HG03342 (cell line): ENCODE results near the gene CASP5.
A peak's percentile ranks its signal among the peaks of the same experiment; 100 is the strongest.
"Not testable (repeated sequence)": the region's sequence is repeated elsewhere in the genome, so short reads cannot be mapped to it uniquely, and the experiment has no call there.

Source experiments
- ATAC-seq: cut with Tn5 transposase; IDR thresholded peaks from one replicate; pipeline ENCODE4 v1.9.1; 2021; ENCODE audit warnings: mild to moderate bottlenecking, moderate library complexity; ENCODE audit not compliant: unreplicated experiment

CASP5 gene

DNA sequence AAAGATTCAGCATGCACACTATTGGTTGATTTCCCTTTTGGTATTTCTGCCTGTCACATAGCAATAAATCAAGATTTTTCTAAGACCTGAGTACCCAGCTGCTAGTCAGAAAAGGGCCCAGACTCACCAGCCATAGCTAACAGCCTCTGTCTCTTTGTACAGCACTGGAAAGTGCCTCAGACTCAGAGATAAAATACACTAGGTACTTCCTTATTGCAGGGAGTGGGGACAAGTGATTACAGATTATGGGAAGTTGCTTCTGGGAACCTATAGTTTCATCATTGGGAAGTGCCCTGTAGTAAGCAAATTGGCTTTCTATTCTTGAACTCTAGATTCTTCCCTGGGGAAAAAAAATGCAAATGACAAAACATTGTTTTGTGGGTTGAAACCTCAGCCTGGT lies at the start of gene CASP5:
Gene CASP5, minus strand, starts transcription at position 166 of the 400 bp plus-strand sequence. Its CDS starts 32 bp downstream, at position 134.
- ATAC-seq = no peak

DNA sequence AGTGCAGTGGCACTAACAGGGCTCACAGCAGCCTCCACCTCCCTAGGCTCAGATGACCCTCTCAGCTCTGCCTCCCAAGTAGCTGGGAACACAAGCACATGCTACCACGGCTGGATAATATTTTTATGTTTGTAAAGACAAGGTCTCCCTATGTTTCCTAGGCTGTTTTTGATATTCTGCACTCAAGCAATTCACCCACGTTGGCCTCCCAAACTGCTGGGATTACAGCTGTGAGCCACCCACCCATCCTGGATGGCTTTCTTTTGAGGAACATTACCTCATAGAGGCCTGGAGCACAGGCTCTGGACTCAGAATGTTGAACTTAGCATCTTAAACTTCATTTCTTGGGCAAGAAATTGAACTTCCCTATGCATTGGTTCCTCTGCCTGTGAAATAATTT lies 49.1 kb upstream of the CASP5 start:
- ATAC-seq = not testable (repeated sequence)

DNA sequence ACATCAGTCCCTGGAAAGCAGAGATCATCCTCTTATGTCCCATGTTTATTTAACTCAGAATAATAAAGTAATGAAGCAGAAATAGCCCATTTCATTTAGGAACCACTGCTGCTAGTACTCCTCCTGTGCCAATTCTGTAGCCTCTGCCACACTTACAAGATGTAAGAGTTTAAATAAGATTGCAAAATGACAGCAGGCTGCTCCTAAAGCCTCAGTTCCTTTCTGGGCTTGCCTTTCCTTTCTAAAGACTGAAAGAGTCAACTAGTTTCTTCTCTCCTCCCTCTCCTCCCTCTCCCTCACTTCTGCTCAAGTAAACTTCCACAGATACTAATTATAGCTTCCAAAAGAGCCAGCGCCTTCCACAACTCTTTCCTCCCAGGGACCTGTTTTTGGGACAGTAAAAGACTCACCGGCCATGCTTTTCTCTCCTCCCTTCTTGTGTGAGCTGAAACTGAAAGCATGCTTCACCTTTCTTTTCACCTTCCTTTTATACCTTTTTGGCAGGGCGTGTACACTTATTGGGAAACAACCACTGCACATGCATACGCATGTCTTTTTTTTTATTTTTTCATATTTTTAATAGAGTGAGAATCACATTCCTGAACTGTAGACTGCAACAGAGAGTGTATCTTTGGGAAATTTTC lies 48.2 kb upstream of the CASP5 start:
- ATAC-seq = no peak

GRCh38 chr11:105070306-105070705 lies 47.3 kb upstream of the CASP5 start:
- no peak for ATAC-seq

- not testable (repeated sequence) for ATAC-seq
Observed at GRCh38 chr11:105069749-105070148, 46.8 kb upstream of the CASP5 start.

GRCh38 chr11:105063245-105063941 lies 40.4 kb upstream of the CASP5 start:
- not testable (repeated sequence) for ATAC-seq

DNA sequence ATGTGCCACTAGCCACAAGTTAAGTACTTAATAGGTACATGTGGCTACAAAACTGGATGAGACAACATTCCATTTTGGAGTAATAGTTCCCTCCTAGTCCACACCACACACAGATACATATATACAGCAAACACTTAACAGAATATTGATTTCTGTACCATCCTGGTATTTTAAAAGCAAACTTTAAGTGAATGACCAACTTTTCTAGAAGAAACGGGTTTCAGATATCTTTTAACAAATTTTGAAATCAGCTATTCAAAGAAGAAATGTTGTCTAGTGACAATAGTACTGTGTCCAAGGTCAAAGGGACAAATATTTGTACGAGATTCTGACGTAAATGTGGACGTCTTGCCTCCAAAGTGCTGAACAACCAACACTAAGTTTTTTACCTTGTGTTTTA lies 34.5 kb upstream of the CASP5 start:
- ATAC-seq = no peak

- ATAC-seq = no peak
Observed at GRCh38 chr11:105056446-105056845, 33.5 kb upstream of the CASP5 start.

- ATAC-seq = no peak
Observed at GRCh38 chr11:105054723-105055493, 31.9 kb upstream of the CASP5 start.

GRCh38 chr11:105052487-105052886 lies 29.5 kb upstream of the CASP5 start:
- no peak for ATAC-seq

- ATAC-seq = no peak
Observed at GRCh38 chr11:105051559-105051958, 28.6 kb upstream of the CASP5 start.

DNA sequence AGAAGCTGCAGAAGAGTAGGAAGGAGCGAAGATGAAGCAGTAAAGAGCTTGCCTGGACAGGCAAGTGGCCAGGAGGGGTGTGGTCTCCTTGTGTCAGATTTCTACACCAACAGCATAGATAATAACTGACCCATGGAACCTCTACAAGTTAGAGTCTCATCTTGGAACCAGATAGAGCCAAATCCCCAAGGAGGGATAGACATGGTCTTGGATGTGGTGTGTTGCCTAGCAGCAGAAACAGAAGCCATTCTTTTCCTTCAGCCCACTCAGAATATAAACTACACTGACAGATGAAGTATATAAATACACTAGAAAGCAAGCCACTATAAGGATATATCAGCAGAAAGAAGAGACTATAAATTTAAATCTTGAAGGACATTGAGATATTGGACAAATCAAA lies 26.5 kb upstream of the CASP5 start:
- no peak for ATAC-seq

- no peak for ATAC-seq
Observed at GRCh38 chr11:105046898-105047579, 24.1 kb upstream of the CASP5 start.

DNA sequence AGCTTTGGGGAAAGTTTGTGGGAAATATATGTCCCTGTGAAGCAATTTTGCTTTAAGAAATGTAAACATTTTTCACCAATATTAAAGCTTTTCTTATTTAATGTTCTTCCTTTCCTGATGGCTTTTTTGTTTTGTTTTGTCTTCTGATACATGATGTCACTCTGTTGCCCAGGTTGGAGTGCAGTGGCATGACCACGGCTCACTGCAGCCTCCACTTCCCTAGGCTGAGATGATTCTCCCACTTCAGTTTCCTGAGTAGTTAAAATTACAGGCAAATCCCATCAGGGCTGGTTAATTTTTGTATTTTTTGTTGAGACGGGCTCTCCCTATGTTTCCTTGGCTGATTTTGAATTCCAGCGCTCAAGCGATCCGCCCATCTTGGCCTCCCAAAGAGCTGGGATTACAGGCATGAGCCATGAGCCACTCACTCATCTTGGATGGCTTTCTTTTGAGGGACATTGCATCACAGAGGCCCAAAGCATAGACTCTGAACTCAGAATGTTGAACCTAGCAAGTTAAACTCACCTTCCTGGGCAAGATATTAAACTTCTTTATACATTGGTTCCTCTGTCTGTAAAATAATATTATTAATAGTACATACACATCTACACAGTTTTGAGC lies 22.8 kb upstream of the CASP5 start:
- ATAC-seq = no peak

DNA sequence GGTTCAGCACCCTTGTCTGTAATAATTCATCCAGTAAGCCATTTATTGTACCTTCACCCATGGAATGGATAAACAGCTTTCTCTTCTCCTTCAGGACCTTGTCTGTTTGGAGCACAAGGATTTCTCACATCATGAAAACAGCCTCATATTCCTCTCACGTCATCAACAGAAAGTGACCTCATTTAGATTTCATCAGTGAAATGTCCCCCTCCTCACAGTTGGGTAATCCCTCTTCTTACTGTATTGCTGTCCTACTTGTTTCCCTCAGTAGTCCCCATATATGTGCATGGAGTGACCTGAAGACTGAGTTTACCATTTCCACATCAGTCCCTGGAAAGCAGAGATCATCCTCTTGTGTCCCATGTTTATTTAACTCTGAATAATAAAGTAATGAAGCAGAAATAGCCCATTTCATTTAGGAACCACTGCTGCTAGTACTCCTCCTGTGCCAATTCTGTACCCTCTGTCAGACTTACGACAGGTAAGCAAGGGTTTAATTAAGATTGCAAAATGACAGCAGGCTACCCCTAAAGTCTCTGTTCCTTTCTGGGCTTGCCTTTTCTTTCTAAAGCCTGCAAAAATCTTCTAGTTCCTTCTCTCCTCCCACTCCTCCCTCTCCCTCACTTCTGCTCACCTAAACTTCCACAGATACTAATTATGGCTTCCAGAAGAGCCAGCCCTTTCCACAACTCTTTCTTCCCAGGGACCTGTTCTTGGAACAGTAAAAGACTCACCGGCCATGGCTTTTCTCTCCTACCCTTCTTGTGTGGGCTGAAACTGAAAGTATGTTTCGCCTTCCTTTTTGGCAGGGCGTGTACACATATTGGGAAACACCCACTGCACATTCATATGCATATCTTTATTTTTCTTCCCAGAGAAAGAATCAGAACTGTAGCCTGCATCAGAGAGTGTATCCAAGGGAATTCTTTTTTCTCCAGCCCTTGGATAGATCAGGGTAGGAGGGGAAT lies 21.9 kb upstream of the CASP5 start, which contains the start of gene CARD16:
Gene CARD16, minus strand, starts transcription at position 779 of the 968 bp plus-strand sequence. Its CDS starts 38 bp downstream, at position 741.
- ATAC-seq = peak; percentile 98

DNA sequence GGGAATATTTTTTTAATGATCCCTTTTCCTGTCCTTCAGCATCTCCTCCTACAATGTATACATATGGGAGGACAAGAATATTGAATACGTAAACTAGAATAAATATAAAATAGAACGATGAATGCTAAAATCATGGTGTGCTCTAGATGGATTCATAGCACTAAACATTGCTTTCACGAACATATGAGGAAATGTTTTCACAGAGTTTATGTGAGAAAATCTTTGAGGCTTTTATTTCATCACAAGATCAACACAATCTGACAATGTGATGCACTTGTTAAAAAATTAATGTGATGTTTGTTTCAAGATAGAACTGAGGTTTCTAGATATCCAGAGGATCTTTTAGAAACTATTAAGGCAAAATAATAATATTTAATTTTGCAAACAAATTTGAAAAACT lies 19.2 kb upstream of the CASP5 start:
- ATAC-seq = no peak

GRCh38 chr11:105040703-105041102 lies 17.7 kb upstream of the CASP5 start:
- no peak for ATAC-seq

- ATAC-seq = peak; percentile 91
Observed at GRCh38 chr11:105034813-105035620, 12.0 kb upstream of the CASP5 start, which contains the start of gene CASP1. TSS of gene CASP1 (minus strand) at chr11:105035144. CDS start at chr11:105035113, 31 bp downstream.

DNA sequence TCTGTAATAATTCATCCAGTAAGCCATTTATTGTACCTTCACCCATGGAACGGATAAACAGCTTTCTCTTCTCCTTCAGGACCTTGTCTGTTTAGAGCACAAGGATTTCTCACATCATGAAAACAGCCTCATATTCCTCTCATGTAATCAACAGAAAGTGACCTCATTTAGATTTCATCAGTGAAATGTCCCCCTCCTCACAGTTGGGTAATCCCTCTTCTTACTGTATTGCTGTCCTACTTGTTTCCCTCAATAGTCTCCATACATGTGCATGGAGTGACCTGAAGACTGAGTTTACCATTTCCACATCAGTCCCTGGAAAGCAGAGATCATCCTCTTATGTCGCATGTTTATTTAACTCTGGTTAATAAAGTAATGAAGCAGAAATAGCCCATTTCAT lies 11.4 kb upstream of the CASP5 start:
- peak; percentile 20 for ATAC-seq
